Measurements from ENCODE around the gene MED13L.

DNA sequence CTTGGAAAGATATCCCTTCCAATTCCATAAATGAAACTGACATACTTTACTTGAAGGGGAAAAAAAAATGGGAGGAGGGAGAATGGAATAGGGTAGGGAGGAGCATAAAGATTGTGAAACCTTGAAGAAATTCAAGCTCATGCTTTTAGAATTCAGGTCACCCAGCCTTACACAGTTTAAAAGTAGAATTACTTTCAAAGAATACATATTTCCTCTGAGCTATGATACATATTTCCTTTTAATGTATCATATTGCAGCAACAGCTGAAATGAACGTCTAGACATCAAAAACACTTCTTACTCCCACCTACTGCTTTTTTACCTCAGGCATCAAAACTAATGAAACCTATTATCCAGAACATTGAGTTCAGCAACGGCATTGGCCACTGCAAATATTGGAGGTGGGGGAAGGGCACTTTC lies 156.0 kb downstream of the MED13L start:
- TF ChIP-seq GTF2F1 (IDR thresholded peaks at IDR 0.05; ENCODE audit: borderline replicate concordance, low read depth, low read length) (no peak), MAX (IDR thresholded peaks at IDR 0.05) (no peak)
- TF ChIP-seq, protein P1, sequence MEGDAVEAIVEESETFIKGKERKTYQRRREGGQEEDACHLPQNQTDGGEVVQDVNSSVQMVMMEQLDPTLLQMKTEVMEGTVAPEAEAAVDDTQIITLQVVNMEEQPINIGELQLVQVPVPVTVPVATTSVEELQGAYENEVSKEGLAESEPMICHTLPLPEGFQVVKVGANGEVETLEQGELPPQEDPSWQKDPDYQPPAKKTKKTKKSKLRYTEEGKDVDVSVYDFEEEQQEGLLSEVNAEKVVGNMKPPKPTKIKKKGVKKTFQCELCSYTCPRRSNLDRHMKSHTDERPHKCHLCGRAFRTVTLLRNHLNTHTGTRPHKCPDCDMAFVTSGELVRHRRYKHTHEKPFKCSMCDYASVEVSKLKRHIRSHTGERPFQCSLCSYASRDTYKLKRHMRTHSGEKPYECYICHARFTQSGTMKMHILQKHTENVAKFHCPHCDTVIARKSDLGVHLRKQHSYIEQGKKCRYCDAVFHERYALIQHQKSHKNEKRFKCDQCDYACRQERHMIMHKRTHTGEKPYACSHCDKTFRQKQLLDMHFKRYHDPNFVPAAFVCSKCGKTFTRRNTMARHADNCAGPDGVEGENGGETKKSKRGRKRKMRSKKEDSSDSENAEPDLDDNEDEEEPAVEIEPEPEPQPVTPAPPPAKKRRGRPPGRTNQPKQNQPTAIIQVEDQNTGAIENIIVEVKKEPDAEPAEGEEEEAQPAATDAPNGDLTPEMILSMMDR (IDR thresholded peaks at IDR 0.05; ENCODE audit: control extremely low read depth in 1 of 3, insufficient read depth in 1 of 3, low read depth in 1 of 3, low read length in 3 of 3): no peak
